Prostate gland (tissue), 2 donors: Measurements from ENCODE around the gene BCL3. TPM values are rescaled to one million over a fixed set of nuclear protein-coding genes. Genes with fewer than 3 reads are reported as not detected.

Experiments
- DNase-seq: peaks from one replicate; pipeline ENCODE4 v3.0.0-alpha.2; 2019; ENCODE audit warnings: low spot score
- H3K27ac ChIP-seq, 2 donors: fragments of 200-600 bp; sonication (generic); 2 replicates each; pipeline ENCODE4 v1.5.1; 2017 to 2019
- H3K27me3 ChIP-seq: fragments of 200-600 bp; sonication (generic); replicated peaks from 2 replicates; pipeline ENCODE4 v1.5.1; 2019; ENCODE audit not compliant: insufficient read depth
- H3K36me3 ChIP-seq, 2 donors: fragments of 200-600 bp; sonication (generic); 1 replicate in 1 of 2; 2 replicates in 1 of 2; pipeline versions ENCODE4 v1.5.1 to v1.8.1; 2017 to 2019
- H3K4me1 ChIP-seq: fragments of 200-600 bp; sonication (generic); replicated peaks from 2 replicates; pipeline ENCODE4 v1.5.1; 2019
- H3K4me3 ChIP-seq, 2 donors: fragments of 200-600 bp; sonication (generic); 2 replicates each; pipeline ENCODE4 v1.5.1; 2017 to 2019
- H3K9me3 ChIP-seq: fragments of 200-600 bp; sonication (generic); 2 replicates; pipeline ENCODE4 v1.5.1; 2017
- POLR2A ChIP-seq: fragments of 450-650 bp; IDR thresholded peaks from one replicate; pipeline ENCODE4 v1.6.1; 2016; ENCODE audit warnings: antibody characterized with exemption, mild to moderate bottlenecking
- POLR2AphosphoS5 ChIP-seq: sonication (generic); formaldehyde crosslinking; IDR thresholded peaks from one replicate; pipeline ENCODE4 v1.6.1; 2017; ENCODE audit warnings: antibody characterized with exemption
- WGBS: methylation state at CpG from one replicate; pipeline ENCODE4 v1.1.5; 2018; 5-methylcytosine and 5-hydroxymethylcytosine counted together
- intact Hi-C: fragments of 100-400 bp; cut with DNase I; formaldehyde crosslinking; loops from one replicate; pipeline ENCODE4 v1.14.2; 2022
- total RNA-seq, 2 donors: library from RNA; depleted of rRNA; stranded (reverse); fragments of >200 nt; gene quantifications; one replicate each; pipeline ENCODE4 v1.1.0, GENCODE V29; 2016
- TF ChIP-seq, protein P1 (sequence below), 4 experiments: fragments of 200-600 bp in 2 of 4; fragments of 450-650 bp in 2 of 4; sonication (generic) in 2 of 4; IDR thresholded peaks; 1 replicate in 3 of 4; 2 replicates in 1 of 4; pipeline ENCODE4 v1.5.1; 2016 to 2019; ENCODE audit warnings: antibody characterized with exemption in 4 of 4, mild to moderate bottlenecking in 2 of 4, moderate library complexity in 2 of 4

Gene BCL3, protein sequence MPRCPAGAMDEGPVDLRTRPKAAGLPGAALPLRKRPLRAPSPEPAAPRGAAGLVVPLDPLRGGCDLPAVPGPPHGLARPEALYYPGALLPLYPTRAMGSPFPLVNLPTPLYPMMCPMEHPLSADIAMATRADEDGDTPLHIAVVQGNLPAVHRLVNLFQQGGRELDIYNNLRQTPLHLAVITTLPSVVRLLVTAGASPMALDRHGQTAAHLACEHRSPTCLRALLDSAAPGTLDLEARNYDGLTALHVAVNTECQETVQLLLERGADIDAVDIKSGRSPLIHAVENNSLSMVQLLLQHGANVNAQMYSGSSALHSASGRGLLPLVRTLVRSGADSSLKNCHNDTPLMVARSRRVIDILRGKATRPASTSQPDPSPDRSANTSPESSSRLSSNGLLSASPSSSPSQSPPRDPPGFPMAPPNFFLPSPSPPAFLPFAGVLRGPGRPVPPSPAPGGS
- total RNA-seq: 10 to 100 TPM; 22.6 to 44.0 TPM

DNA sequence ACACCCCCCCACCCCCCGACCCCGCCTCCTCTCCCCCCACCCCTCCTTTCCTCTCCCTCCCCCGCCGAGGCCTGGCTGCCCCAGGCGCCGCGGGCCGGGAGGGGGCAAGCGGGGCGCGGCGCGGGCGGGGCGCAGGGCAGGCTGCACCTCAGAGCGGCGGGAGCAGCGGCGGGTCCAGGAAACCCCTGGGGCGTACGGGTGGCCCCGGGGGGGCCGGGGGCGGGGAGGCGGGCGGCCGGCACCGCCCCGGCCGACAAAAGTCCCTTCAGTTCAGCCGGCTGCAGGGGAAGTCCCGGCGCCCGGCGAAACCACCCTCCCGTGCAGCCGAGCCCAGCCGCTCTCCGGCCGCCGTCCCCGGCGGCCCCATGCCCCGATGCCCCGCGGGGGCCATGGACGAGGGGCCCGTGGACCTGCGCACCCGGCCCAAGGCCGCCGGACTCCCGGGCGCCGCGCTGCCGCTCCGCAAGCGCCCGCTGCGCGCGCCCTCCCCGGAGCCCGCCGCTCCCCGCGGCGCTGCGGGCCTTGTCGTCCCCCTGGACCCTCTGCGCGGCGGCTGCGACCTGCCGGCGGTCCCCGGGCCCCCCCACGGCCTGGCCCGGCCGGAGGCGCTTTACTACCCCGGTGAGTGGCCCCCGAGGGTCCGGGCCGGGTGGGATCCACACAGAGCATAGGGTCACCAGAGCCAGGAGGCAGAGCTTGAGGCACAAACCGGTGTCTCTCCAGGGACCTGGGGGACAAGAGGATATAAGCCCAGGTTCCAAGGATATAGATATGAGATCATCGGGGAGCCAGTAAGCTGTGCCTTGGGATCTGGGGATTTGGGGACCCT, at the start of gene BCL3:
BCL3 (plus strand) TSS at position 283 of the 829 bp plus-strand sequence; CDS start at position 366, 83 bp downstream.
- DNase-seq: peak; percentile 76
- Histone ChIP-seq H3K9me3 (no peaks in the 10 kb centered on the region), H3K27ac (peak within 1 kb of the TSS; percentile 96), H3K27me3 (no peaks in the 10 kb centered on the region), H3K4me3 (peak within 1 kb of the TSS; percentile 74 to 79), H3K4me1 (peaks cover 28% of the 10 kb centered on the region), H3K36me3 (no peaks in the 10 kb centered on the region)
- TF ChIP-seq POLR2AphosphoS5 (no peak), POLR2A (peak; percentile 46)
- TF ChIP-seq, protein P1, sequence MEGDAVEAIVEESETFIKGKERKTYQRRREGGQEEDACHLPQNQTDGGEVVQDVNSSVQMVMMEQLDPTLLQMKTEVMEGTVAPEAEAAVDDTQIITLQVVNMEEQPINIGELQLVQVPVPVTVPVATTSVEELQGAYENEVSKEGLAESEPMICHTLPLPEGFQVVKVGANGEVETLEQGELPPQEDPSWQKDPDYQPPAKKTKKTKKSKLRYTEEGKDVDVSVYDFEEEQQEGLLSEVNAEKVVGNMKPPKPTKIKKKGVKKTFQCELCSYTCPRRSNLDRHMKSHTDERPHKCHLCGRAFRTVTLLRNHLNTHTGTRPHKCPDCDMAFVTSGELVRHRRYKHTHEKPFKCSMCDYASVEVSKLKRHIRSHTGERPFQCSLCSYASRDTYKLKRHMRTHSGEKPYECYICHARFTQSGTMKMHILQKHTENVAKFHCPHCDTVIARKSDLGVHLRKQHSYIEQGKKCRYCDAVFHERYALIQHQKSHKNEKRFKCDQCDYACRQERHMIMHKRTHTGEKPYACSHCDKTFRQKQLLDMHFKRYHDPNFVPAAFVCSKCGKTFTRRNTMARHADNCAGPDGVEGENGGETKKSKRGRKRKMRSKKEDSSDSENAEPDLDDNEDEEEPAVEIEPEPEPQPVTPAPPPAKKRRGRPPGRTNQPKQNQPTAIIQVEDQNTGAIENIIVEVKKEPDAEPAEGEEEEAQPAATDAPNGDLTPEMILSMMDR (IDR thresholded peaks at IDR 0.05): peak in 1 of 4 experiments; percentile 6
- under 1% methylated on average over 42 of the region's 88 CpGs for WGBS
- intact Hi-C loops: no loop called here

DNA sequence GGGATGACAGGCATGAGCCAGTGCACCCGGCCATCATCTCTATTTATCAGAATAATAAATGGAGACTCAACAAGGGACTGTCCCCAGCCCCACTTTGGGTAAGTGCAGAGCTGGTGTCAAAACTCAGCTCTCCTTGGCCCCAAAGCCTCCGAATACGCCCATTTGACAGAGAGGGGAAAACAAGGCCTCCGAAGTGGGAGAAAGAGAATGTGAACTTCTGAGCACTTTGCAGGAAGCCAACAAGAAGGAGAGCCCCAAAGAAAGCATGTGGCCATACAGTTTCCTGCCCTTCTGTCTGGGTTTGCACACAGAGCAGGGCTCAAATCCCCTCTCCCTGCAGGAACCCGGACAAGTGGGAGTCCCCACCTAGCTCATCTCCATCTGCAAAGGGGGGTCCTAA, 48.0 kb upstream of the BCL3 start:
- Histone ChIP-seq H3K27me3 (no peaks in the 10 kb centered on the region), H3K4me1 (no peaks in the 10 kb centered on the region), H3K27ac (no peak overlapping the region), H3K9me3 (no peaks in the 10 kb centered on the region), H3K4me3 (no peak overlapping the region), H3K36me3 (no peaks in the 10 kb centered on the region)
- TF ChIP-seq POLR2A: no peak
- TF ChIP-seq POLR2AphosphoS5: no peak
- TF ChIP-seq, protein P1 (IDR thresholded peaks at IDR 0.05): no peak
- 88% methylated on average over 5 of the region's 5 CpGs for WGBS
- DNase-seq: no peak
- intact Hi-C loops: no loop called here

DNA sequence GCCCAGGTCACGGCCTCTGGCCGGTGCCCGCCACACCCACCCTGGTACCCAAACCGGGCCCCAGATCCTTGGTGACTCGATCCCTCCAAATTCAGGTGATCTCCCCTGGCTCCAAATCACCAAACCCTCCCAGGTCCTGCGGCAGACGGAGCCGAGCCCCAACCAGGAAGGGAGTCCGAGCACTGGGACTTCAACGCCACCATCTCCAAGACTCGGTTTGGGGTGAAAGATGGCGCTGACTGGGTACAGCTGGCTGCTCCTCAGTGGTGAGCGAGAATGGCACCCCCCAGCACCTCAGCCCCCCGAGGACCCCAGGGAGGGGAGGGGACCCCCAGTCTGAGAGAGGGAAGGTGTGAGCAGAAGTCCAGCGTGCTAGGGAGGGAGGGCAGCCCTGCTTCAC, 47.3 kb upstream of the BCL3 start:
- H3K9me3 ChIP-seq: no peaks in the 10 kb centered on the region
- H3K27me3 ChIP-seq: no peaks in the 10 kb centered on the region
- no peak overlapping the region for H3K4me3 ChIP-seq
- no peak for DNase-seq
- H3K4me1 ChIP-seq: no peaks in the 10 kb centered on the region
- no peak overlapping the region for H3K27ac ChIP-seq
- TF ChIP-seq POLR2A: no peak
- TF ChIP-seq, protein P1 (IDR thresholded peaks at IDR 0.05): no peak
- TF ChIP-seq POLR2AphosphoS5: no peak
- no peaks in the 10 kb centered on the region for H3K36me3 ChIP-seq
- intact Hi-C loops: no loop called here
- WGBS: 84% methylated on average over 15 of the region's 15 CpGs

DNA sequence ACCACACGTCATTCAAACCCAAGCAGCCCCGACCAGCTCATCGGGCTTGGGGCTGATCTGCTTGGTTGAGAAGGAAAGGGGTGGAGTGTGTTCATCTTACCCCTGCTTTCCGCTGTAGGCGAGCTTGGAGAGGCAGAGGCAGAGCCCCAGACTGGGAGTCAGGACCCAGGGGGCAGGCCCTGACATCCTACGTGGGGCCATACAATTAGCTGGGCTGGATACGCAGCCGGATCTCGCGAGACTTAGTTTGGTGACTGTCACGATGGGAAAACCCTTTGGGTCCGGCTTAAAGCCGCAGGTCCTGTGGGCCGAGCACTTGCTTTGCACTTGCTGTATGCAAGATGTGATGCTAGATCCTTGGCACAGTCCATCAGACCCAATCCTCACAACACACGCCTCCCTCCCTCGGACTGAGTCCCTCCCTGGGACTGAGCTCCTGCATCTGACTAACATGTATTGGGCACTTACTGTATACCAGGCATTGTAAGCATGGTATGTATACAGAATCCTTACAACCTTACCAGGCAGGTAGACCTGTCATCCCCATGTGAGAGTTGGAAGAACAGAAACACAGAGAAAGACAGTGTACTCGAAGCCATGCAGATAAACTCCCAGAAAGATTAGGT, 45.8 kb upstream of the BCL3 start:
- Histone ChIP-seq H3K9me3 (no peaks in the 10 kb centered on the region), H3K4me1 (no peaks in the 10 kb centered on the region), H3K27ac (no peak overlapping the region), H3K36me3 (no peaks in the 10 kb centered on the region), H3K4me3 (no peak overlapping the region), H3K27me3 (no peaks in the 10 kb centered on the region)
- DNase-seq: no peak
- WGBS: 85% methylated on average over 17 of the region's 17 CpGs
- intact Hi-C loops: no loop called here
- TF ChIP-seq POLR2A (no peak), POLR2AphosphoS5 (no peak)
- TF ChIP-seq, protein P1 (IDR thresholded peaks at IDR 0.05): no peak
